NCI-H1694 (cell line): ENCODE data around the gene SNAI3.

Source experiments
- DNase-seq: peaks from one replicate; lab custom pipeline; 2025; lab: John Stamatoyannopoulos, UW

Gene SNAI3

DNA sequence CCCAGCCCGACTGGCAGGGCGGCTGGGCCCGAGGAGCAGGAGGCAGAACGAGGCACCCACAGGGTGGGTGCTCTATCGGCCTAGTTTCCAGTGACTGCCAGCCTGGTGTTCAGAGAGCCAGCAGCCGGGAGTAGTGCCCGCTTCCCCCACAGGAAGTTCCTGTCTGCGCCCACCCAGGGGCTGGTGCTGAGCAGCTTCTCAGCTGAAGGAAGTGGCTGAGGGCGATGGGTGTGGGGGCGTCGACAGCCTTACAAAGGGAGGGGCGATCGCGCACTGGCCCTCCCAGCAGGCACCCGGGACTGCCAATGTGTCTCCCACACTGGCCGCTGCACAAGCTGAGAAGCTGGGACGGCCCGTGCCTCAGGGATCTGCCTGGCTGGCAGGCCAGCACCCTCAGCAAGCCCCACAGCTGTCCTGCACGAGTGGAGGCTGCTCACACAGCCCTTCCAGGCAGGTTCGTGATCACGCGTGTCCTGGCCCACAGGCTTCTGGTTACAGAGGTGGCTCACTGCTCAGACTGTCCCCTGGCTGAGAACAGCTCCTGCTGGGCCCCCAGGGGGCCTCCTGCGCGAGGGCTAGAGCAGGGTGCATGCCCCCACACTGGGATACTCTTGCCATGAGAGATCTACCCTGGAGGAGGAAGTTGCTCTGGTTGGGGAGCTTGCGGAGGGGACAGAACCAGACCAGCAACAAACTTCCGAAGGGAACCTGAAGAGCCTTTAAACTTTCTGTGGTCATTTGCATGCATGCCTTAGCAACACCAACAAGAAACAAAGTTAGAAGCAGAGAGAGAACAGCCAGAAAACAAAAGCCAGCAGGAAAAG is 17.4 kb upstream of the SNAI3 start:
- no peak for DNase-seq

DNA sequence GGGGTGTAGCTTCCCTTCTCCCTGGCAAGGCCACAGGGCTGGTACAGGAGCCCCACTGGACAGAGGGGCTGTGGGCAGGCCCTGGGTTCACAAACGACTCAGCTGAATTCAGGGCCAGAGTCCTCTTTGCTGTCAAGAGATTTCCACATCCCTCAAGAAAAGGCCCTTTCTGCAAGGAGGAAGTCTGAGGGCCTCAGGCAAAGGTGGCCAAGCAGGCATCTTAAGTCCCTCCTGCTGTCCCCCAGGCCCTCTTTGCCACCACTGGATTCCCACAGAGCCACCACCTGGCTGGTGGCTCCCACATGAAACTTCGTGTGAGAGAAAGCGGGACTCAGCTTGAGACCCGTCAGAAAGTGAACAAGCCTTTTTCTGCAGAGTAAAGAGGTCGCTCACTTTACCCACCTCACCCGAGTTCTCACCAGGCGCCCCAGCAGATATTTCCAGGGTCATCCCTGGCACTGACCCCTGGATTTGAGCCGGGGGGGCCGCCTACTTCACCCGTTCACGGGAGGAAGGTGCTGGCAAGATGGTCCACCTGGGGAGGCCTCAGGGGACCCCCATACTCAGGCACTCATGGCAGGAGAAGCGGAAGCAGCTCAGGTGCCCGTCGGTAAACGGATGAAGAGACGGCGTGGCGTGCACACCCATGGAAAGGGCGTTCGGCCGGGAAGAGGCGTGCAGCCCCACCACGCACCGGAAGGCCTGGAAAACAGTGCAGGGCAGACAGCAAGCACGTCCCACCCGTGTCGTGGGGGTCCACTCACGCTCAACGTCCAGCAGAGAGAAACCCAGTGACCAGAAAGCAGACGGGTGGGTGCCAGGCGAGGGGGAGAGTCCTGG is 16.3 kb upstream of the SNAI3 start:
- no peak for DNase-seq

DNA sequence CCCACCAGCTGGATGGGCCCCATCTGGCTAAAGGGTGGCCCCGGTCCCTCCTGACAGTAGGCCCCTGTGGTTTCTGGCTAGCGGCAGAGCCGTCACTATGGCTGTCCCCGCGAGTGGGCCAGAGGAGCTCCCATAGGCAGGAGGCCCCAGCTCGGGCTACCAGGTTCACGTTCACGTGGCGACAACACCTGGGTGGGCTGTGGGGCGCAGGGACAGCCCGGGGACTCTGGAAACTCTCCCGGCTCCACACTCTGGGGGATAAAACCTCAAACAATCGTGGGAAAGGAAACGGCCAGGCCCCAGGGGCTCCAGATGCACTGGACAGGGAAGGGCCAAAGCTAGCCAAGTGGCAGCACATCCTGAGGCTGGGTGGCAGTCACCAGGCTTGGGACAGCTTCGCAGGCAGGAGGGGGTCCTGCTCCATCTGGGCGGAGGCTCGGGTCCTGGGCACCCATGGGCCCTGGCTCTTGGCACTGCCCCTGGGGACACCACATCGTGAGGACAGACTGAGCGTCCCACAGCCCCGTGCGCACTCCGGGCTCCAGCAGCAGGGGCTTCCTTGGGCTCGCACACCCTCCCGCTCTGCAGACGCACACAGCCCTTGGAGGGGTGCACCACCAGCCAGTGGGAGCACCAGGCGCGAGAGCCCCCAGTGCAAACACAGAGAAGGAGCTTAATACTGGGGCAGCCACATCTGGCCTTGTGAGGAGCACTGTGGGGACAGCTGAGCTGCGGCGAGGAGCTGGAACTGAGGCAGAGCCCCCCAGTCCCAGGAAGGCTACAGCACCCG is 15.5 kb upstream of the SNAI3 start:
- no peak for DNase-seq

DNA sequence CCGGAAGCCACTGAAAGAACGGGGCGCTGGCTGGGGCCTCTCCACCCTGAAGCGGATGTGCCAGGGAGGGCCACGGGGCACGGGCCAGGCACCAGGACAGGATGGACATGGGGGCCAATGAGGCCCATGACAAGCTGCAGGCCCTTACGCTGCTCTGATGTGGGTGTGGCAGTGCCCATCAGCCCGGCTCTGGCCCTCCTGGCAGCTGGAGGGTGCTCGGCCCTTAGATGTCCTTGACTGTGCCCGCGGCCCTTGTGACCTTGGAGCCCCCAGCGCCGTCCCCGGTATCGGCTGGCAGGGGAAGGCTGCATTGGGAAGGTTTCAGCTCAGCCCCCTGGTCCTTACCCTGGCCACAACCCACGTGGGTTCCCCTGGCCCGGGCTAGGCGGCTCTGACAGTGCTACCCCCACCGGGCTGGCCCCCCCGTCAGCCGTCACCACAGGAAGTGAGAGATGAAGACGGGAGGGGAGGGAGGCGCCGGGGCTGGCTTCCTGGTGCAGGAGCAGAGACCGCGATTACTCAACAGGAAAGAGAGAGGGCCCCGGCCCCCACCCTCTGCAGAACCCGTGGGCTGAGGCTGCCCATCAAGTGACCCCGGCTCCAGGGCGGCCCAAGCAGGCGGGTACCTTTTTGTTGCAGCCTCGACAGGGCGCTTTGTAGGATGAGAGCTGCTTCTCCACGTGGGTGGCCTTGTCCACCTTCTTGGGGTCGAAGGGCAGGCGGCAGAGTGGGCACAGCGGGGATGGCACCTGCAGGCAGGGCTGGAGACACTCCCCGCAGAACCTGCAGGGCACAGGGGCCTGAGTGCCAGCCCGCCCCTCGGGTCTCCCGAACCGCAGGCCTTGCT is 14.6 kb upstream of the SNAI3 start:
- no peak for DNase-seq

DNA sequence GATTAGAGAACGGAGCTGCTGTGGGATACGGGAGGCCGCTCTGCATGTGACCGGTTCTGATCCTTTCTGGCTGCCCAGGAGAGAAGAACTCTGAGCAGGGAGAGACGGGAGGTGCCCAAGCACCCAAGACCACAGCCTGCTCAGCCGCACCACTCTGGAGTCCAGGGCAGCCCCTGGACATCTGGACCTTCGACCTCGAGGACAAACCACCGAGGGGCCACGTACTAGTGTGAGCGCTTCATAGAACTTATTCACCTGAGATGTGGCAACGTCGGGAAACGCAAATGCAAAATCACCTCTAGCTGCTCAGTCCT is 14.0 kb upstream of the SNAI3 start:
- no peak for DNase-seq

DNA sequence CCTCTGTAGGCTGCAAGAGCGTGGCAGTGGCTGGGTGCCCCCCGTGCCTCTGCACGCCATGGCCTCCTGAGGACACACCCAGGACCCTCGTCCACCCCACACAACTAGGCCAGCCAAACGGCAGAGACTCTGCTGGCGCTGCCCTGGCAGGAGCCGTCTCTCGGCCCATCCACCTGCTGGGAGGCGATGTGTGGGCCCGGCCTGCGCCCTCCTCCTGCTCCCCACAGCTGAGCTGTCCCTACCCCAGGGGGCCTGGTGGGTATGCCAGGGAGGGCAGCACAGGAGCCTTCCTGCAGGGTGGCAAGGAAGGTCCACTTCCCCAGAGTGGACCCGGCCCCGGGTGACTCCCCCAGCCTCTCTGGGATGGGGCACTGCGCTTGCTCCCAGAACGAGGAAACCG is 12.9 kb upstream of the SNAI3 start:
- DNase-seq: no peak

DNA sequence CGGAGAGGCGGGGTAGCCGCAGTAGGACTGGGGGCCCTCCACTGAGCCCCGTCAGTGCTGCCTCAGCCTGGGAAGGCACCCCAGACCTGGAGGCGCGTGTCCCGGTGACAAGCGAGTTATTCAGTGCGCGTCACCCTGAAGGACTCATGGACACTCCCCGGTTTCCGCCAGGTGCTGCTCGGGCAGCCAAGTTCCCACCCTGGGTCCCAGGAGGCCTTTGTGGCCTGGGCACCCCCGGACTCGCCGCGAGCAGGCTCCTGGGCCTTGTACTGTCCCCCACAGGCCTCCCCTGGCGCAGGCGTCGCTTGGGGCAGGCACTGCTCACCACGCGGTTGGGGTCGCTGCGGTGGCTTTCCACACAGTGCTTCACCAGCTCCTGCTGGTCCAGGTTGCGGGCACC is 12.3 kb upstream of the SNAI3 start:
- no peak for DNase-seq

DNA sequence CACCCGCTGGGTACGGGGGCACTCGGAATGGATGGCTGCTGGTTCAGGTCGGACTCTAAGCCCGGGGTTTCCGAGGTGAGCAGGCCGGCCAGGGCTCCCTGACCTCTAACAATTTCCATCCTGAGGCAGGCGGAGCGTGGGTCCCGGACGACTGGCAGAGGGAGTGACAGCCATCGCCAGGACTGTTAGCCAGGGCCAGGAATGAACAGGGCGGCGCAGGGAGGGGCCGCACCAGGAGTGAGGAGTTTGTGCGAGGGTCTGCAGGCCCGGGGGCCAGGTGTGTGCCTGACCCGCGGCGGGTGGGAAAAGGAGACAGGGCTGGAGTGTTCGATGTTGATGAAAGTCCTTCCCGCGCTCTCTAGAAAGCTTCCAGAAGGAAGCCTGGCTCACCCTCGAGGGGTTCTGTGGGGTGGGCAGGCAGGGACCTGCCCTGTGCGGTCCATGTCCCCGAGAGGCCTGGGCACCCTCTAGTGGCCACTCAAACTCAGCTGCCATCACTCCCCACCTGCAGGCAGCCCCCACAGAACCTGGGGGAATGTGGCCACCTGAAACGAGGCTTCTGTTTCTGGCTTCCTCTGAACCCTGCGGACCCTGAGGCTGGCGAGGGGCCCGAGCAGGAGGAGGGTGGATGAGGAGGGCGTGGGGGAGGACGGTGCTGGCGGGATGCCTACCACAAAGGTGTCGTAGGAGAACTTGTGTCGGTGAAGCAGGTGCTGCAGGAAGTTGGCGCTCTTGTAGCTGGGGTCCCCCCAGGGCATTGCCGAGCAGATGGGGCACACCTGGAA is 11.7 kb upstream of the SNAI3 start:
- DNase-seq: no peak

DNA sequence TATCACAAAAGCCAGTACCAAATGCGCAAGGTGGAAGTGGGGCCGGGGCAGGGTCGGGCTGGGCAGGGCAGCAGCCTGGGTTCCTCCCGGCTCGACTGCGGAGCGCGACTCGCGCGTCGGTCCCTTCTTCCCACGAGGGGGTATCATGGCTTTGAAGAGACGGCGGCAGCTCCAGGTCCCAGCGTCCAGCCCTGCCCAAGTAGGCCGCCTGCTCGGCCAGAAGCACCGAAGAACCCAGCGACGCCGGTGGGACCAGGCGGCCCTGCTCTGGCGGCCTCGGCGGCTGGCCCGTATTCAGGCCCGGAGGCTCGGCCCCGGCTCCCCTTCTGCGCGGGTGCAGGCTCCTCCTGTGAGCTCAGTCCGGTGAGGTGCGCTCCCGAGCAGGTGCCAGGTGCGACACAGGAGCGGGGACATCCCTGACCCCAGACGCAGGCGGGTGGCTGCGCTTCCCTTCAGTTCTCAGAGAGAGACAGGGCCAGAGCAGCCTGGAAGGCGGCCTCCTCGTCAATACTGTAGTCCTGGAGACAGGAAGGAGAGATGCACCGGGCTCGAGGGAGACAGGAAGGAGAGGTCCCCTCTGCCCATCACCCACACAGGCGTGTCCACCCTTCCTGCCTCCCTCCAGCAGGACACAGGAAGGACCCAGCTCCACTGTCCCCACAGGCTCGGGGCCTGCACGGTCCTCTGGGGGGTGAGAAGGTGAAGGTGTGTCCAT is 11.0 kb upstream of the SNAI3 start:
- no peak for DNase-seq

DNA sequence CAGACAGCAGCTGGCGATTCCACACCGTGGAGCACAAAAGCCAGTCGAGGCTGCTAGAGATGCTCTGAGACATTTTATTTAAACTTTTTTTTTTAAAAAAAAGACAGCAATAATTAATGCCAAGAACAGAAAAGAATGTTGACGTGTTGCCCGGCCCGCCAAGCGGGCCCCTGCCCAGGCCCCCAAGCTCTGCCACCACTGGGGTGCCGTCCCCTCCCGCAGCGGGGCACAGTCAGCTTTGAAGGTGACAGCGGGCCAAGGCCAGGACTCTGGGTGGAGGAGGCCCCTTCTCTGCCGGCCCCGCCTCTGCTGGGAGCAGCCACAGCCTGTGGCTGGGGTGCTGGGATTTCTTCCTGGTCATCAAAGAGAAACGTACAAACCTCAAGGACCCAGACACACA is 10.1 kb upstream of the SNAI3 start:
- no peak for DNase-seq

DNA sequence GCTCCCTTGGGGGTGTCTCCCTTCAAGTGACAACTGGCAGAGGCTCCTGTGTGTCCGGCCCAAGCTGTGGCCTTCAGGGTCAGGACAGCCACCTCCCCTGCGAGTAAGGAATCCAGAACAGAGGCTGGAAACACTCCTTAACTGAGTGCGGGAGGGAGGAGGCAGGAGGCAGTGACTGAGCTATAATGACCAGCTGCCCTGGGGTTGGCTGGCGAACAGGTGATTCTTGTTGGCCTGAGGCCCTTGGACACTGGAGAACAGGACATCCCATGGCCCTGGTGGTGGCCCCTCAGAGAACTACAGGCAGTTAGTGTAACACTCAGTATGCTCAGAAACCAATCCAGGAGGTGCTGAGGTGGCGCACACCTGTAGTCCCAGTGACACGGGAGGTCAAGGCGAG is 9.4 kb upstream of the SNAI3 start:
- no peak for DNase-seq

DNA sequence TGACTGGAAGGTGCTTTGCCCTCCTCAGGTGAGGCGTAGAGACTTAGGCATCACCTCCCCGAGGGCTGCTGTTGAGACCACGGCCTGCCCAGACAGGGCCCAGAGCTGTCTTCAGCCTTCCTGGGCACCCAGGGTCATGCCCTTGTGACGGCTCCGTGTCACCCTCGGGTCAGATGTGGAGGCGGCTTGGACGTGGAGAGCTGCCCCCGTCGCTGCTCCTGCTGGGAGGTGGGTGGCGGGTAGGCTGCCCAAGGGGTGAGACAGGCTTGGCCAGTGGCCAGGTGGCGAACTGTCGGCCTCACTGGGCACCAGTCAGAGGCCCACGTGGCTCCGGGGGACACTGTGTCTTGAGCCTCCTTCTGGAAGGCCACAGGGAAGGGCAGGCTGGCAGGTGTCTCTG is 8.9 kb upstream of the SNAI3 start:
- no peak for DNase-seq

DNA sequence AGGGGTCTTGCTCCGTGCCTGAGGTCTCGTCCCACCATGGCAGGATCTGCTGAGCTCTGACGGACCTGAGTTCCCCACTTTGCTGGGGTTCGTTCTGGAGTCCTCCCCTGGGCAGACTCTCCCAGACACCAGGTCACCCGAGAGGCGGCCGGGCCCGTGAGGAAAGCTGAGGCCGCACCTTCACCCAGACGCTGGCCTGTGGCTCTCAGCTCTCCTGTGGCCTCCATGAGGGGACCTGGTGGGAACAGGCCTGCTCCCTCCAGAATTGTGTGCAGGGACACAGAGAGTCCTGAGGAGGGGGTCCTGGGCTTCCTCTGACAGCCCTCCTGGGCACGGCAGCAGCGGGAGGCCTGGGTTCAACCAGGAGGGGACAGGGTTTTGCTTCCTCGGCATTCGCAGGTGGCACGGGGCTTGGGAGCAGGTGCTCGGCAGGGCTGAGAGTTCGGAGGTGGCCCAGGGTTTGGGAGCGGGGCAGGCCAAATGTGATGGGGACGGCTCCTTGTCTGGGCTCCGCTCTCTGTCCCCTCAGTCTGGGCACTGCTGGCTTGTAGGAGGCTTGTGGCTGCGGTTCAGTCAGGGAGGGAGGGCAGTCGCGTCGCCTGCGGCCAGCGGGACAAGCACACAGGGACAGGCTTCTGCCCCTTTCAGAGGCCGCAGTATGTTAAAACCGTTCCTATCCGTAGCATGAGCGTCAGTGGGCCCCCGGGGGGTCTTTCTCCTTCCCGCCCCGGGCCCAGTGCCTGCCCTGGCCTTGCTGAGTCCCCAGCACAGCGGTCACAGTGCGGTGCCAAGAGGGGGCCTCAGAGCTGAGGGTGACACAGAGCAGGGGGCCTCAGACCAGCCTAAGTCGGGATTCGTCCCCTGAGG is 8.1 kb upstream of the SNAI3 start:
- no peak for DNase-seq

DNA sequence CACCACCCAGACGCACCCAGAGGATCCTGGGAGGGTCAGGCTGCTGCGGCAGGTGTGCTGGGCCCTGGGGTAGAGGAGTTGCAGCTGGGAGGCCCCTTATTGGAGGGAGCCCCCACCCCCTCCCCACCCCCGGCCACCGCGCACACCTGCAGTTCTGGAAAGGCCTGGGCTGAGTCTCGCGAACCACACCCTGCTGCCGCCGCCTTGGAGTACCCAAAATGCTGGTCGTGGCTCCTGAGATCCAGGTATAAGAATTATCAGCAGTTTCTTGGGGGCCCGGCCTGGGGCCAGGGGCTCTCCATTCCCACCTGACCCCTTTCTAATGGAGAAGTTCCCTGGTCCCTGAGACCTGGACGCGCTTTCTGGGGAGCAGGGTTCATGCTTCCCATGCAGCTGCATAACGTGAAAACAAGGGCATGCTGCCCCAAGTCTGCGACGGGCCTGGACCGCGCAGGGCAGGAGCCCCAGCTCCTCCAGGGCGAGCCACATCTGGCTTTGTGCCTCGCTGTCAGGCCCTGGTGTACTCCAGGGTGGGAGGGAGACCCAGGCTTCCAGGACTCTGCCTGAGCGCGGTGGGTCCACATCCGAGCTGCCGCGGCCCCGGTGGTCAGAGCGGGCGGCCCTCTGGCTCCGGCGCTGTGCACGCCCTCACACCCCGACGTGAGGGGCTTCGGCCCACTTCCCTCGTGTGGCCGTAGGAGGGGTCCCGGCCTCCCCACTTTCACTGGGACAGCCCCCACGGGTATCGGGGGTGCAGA is 7.3 kb upstream of the SNAI3 start:
- DNase-seq: no peak

DNA sequence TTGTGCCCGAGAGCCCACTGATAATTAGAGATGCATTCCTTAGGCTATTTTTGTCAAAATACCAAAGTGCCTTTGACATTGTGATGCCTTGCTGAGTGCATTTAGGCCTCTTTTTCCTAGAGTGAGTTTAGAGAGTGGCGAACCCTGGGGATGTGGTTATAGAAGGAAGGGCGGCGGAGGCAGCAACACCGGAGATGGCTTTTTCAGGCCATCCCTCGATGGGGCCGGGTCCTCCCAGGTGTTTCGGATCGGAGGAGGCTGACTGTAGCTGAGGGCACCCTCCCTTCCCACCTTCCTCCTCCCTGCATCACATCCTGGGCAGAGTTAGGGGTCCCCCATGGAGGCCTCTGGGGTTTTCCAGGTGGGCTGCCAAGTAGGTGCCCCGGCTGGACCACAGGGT is 6.6 kb upstream of the SNAI3 start:
- DNase-seq: no peak

DNA sequence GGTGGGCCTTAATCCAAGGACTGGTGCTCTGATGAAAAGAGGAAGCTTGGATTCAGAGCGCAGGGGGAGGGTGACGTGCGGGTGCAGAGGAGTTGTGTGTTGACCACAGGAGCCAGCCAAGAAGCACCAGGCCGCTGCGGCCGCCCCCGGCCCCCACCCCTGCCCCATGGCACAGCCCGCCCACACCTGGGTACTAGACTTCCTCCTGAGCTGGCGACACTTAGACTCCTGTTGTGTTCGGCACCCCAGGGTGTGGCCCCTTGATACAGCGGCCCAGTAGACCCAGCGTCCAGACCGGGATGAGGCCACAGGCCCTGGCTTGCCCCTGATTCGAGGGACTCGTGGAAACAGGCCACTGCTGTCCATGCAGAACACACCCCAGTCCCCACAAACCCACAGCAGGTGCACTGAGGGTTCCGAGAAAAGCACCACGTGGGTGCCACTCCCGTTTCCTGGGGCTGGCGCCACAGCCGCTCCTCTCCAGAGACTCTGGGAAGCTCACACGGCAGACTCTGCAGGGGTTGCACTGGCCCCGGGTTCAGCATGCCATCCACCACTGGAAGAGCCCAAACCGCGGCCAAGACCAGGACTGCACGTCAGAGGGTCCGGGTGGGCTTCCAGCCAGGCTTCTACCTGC is 5.7 kb upstream of the SNAI3 start:
- DNase-seq: no peak

DNA sequence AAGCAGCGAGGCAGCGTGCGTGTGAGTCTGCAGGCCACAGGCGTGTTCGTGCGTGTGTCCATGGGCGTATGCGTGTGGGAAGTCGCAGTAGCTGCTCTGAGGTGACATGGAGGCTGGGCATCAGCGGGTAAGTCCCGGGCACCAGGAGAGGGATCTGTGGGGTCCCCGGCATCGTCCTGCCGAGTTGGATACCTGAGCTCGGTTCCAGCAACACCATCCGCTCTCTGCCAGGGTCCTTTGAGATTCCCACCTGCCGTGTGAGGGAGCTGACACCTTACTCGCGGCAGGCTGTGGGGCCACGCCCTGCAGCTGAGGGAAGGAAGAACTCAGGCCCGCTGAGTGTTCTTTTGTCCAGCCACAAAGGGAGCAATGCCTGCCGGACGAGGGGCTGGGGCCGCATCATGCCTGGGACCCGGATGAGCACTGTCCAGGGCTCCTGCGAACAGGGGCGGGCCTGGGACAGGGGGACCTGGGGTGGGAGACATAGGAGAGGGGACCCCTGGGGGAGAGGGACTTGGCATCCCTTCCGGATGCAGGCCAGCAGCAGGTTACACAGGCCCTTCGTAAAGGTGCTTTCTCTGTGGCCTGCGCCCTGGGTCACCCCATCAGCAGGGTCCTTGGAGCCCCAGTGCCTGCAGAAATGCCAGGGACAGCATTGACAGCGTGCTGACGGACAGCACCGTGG is 5.0 kb upstream of the SNAI3 start:
- no peak for DNase-seq
